Measurements from ENCODE around the gene RACK1.
"Not testable (repeated sequence)": the region's sequence is repeated elsewhere in the genome, so short reads cannot be mapped to it uniquely, and the experiment has no call there.

The RACK1 gene

GRCh38 chr5:181212080-181212479 lies 31.6 kb downstream of the RACK1 start:
- DNase-seq, result no peak

DNA sequence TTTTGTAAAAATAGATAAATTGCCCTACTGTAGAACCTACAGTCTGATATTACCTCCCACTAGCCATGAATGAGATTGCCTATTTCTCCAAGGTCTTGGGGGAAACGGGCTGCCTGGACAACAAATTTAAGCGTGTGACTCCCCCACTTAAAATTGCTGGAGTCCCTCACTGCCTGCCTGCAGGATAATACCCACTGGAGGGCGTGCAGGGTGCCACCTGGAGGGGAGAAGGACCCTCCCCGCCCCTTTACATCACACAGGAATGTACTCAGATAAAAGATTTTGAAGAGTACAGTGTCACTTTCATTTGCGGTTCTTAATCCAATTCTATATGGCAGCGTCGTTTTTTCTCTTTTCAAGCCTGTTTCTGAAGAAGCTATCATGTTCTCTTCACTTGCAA lies 32.5 kb downstream of the RACK1 start:
- no peak for DNase-seq

DNA sequence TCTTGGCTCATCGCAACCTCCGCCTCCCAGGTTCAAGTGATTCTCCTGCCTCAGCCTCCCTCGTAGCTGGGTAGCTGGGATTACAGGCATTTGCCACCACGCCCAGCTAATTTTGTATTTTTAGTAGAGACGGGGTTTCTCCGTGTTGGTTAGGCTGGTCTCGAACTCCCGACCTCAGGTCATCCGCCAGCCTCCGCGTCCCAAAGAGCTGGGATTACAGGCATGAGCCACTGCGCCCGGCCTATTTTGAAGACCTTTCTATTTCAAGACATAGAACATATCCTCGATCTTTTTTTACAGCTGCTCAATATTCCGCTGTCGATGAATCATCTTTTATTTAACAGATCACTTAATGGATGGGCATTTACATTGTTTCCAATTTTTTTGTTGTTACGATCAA lies 33.0 kb downstream of the RACK1 start:
- DNase-seq, result not testable (repeated sequence)

- not testable (repeated sequence) for DNase-seq
Observed at GRCh38 chr5:181210148-181210547, 33.6 kb downstream of the RACK1 start.

DNA sequence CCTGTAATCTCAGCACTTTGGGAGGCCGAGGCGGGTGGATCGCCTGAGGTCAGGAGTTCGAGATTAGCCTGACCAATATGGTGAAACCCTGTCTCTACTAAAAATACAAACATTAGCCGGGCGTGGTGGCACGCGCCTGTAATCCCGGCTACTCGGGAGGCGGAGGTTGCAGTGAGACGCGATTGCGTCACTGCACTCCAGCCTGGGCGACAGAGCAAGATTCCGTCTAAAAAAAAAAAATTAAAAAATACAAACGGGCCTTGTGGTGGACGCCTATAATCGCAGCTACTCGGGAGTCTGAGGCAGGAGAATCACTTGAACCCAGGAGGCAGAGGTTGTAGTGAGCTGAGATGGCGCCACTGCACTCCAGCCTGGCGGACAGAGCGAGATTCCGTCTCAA lies 34.7 kb downstream of the RACK1 start:
- not testable (repeated sequence) for DNase-seq

DNA sequence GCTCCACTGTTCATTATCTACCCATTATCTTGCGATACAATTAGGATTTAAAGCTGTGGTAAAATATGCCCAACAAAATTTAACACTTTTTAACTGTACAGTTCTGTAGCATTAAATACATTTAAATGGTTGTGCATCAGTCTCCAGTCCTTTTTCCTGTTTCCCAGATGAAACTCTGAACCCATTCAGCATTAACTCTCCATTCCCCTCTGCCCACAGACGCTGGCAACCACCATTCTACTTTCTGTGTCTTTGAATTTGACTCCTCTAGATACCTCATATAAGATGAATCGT lies 35.8 kb downstream of the RACK1 start:
- DNase-seq, result no peak

GRCh38 chr5:181207214-181207959 lies 36.3 kb downstream of the RACK1 start:
- no peak for DNase-seq

GRCh38 chr5:181205761-181206649 lies 37.7 kb downstream of the RACK1 start:
- DNase-seq, result no peak

- no peak for DNase-seq
Observed at GRCh38 chr5:181204826-181205760, 38.6 kb downstream of the RACK1 start, which contains the start of gene TRIM7. Gene TRIM7, minus strand, starts transcription at chr5:181205196. Its CDS starts 86 bp downstream, at chr5:181205110.

DNA sequence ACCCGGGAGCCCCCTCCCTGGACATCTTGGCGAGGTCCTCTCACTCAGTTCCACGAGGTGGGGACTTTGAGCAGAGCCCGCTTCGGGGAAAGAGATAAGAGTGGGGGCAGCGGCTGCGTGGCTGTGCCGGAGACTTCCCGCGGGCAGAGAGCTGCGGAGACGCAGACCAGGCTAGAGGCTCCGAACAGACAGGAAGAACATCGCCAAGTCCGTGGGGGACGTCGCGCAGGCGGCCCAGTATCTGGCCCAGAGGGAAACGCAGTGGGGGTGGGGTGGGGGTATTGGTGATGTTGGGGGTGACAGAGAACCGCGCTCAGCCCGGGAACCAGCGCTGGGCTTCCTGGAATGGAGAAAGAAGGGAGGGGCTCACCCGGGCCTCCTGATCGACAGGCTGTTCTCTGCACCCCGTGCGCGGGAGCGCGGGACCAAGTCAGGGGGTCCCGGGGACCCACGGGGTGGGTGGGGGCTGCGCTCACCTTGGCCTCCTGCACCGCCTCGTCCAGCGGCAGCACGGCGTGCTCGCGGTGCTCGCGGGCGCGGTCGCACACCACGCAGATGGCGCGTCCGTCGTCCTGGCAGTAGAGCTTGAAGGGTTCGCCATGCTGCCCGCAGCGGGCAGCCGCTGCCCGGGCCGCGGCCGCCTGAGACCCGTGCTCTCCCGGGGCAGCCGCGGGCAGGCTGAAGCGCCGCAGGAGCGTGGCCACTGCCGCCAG lies 39.4 kb downstream of the RACK1 start:
- DNase-seq, result no peak

- no peak for DNase-seq
Observed at GRCh38 chr5:181203777-181204112, 40.0 kb downstream of the RACK1 start.

DNA sequence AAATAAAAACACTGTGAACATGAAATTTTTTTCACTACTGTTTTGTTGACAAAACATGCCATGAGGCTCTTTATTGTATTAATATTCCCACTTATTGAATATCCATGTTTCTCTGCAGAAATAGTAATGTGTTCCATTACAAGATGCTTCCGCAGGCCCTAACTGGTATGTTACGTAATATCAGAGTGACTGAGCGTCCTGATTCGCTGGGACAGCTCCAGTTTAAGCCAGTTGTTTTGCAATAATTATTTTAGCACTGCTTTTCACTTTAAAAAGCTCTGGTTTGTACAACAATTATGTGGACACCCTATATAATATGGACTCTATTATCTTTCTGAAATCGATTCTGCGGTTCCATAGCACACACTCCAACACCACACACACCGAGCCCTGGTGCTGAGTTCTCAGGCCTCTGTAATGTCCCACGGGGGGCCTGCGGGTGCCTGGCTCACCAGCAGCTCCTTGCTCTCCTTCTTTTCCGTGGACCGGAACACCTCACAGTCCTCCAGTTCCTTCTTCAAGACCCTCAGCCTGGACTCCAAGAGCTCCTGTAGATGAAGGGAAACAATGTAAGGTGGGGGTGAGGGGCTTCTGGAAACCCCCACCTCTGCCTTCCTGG lies 40.5 kb downstream of the RACK1 start:
- no peak for DNase-seq

GRCh38 chr5:181200816-181201215 lies 42.9 kb downstream of the RACK1 start:
- no peak for DNase-seq

DNA sequence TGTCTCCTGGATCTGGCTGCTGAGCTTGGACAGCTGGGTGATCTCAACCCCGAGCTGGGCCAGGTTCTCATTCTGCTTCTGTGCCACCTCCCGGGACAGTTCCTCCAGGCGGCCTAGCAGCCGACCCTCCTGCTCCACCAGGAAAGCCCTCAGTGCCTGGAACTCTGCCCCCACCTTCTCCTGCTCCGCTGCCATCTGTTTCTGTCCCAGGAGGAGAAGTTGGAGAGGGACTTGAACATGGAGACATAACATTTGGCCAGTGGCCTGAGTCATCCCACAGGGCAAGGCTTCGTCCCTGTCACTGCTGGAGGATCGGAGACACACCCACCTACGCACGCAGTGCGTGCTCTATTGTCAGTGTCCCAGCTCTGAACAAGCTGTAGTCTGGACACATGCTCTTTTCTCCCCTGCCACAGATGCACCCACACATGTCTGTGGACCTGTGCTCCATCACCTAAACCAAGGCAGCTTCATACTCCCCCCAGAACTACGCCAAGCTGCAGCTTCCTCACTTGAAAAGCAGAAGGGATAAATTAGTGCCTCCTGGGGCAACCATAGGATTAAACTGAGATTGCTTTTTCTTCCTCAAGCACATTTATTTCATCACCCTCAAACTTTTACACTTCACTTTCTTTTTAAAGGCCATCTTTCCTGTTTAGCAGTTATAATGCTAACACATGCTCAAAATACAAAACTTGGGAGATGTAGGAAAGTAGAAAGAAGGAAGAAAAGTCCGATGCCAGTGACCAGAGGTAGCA lies 43.6 kb downstream of the RACK1 start:
- DNase-seq, result no peak

DNA sequence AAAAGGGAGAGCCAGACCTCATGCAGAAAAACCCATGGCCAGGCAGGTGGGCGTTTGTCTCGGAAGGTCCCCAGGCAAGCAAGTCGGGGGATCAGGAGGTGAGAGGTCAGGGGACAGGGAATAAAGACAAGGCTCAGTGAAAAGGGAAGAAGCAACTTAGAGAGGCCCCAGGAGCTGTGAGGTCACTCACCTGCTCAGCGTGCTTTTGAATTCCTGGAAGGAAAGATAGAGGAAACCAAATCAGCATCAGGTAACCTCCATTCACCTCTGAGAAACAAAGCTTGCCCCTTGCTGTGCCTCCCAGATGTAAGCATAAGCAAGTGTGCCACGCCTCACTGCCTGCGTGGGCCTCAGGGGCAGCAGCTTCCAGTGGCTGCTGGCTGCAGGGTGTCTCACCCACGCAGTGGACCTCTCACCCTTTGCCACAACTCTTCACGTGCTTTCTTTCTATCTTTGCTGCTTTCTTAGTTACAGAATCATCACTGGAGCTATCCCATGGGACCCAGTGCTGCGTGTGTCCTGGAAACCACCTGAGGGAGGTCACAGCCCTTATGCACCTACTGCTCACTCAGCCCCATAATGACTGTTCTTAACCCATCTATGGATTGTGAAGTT lies 44.7 kb downstream of the RACK1 start:
- DNase-seq, result no peak

DNA sequence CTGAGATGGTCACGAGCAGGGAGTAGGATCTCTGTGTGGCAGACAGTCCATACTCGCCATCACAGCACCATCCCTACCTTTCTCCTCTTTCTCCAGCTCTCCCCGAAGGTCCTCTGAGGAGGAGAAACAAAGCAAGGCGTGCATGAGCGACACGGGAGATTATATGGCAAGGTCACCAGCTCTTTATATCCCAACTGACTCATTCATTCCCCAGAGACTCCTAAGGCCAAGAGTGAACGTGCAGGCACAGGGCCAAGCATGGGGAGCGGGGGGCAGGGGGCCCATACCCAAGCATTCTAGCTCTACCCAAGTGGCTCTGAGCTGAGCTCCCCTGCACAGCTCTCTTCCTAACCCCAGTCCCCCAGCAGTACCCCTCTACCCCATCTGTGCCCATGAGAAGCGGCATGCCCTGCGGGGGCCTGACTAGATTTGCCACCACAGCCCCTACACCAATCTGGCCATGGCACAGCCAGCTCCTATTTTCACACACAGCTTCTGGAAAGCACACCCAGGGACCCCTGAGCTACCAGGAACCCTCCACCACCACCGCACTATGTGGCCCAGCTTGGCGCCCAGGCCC lies 45.5 kb downstream of the RACK1 start:
- DNase-seq, result no peak

GRCh38 chr5:181197326-181197951 lies 46.3 kb downstream of the RACK1 start:
- DNase-seq, result no peak

DNA sequence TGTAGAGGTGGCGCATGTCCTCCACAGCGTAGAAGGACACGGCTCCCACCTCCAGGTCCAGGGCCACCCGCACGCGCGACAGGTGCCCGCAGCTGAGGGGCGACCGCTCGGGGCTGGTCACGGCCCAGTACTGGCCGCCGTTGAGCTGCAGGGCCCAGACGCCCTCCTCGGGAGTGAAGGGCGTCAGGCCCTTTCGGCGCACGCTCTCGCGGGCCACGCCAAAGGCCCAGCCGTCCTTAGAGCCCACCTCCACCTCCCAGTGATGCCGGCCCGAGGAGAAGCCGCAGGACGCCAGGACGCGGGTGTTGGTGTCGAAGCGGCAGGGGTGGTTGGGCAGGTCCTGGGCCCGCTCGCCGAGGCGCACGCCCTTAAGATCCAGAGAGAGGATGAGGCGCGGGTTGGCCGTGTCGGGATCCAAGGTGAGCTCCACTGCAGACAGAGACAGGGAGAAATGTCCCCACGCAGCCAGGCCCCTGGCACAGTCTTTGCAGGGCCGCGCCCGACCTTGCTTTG lies 48.4 kb downstream of the RACK1 start:
- DNase-seq, result no peak

DNA sequence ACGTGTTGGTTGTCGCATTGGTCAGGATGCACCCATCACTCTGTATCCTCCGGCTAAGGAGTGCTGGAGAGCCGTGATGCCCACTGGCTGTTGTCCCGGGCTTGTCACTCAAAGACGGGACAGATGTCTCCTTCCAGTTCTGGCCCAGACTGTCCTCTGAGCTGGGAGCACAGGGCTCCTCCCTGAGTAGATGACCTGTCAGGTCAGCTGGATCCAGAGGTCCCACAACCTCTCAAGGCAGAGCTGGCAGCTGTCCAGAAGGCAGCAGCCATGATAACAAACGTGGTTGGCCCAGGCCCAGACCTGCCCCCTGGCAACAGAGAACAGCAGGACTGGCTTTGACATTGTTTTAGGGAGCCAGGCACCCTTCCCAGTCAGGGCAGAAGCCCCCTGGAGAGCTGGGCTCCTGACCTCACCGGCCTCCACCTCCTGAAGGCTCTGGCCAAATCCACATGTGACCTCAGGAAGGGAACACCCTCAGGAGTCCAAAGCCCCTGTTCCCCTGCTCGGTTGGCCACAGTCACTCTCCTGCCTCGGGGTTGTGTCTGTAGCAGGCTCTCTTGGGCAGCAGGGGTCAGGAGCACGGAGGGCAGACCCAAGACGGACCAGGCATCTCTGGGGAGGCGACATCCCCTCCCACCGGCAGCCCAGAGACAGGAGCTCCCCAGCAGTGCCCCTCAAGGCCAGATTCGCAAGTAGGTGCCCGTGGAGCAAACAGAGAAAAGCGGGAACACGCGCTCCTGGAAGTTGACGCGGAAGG lies 49.0 kb downstream of the RACK1 start:
- DNase-seq, result no peak
